Hepatocyte (in vitro differentiated cells): ENCODE results near the gene TULP4. TPM values are rescaled to one million over a fixed set of nuclear protein-coding genes. Genes with fewer than 3 reads are reported as not detected.
A peak's percentile ranks its signal among the peaks of the same experiment; 100 is the strongest.
"Not testable (repeated sequence)": the region's sequence is repeated elsewhere in the genome, so short reads cannot be mapped to it uniquely, and the experiment has no call there.

Experiments
- DNase-seq: peaks from one replicate; pipeline ENCODE4 v3.0.0-alpha.2; 2016; ENCODE audit warnings: low spot score
- H2AFZ ChIP-seq: fragments of 200-600 bp; sonication (generic); 2 replicates; pipeline ENCODE4 v1.6.0; 2016; ENCODE audit warnings: antibody characterized with exemption, mild to moderate bottlenecking
- H3K27ac ChIP-seq: fragments of 200-600 bp; sonication (generic); 2 replicates; pipeline ENCODE4 v1.5.1; 2016; ENCODE audit warnings: mild to moderate bottlenecking
- H3K27me3 ChIP-seq: fragments of 200-600 bp; sonication (generic); 2 replicates; pipeline ENCODE4 v1.6.1; 2016
- H3K36me3 ChIP-seq: fragments of 200-600 bp; sonication (generic); replicated peaks from 2 replicates; pipeline ENCODE4 v1.5.1; 2016; ENCODE audit warnings: low read depth; ENCODE audit not compliant: insufficient read depth
- H3K4me1 ChIP-seq: fragments of 200-600 bp; sonication (generic); 2 replicates; pipeline ENCODE4 v1.5.1; 2016; ENCODE audit warnings: mild to moderate bottlenecking, moderate library complexity; ENCODE audit not compliant: insufficient read depth
- H3K4me2 ChIP-seq: fragments of 200-600 bp; sonication (generic); 2 replicates; pipeline ENCODE4 v1.6.0; 2016
- H3K4me3 ChIP-seq: fragments of 200-600 bp; sonication (generic); 2 replicates; pipeline ENCODE4 v1.5.1; 2016; ENCODE audit warnings: mild to moderate bottlenecking
- H3K79me2 ChIP-seq: fragments of 200-600 bp; sonication (generic); 2 replicates; pipeline ENCODE4 v1.6.0; 2017; ENCODE audit warnings: mild to moderate bottlenecking
- H3K9me2 ChIP-seq: fragments of 200-600 bp; sonication (generic); replicated peaks from 2 replicates; pipeline ENCODE4 v1.6.0; 2017; ENCODE audit warnings: mild to moderate bottlenecking; ENCODE audit not compliant: insufficient read depth
- H3K9me3 ChIP-seq: fragments of 200-600 bp; sonication (generic); 2 replicates; pipeline ENCODE4 v1.5.1; 2016; ENCODE audit warnings: low read depth, mild to moderate bottlenecking
- H4K20me1 ChIP-seq: fragments of 200-600 bp; sonication (generic); 2 replicates; pipeline ENCODE4 v1.6.0; 2016; ENCODE audit warnings: mild to moderate bottlenecking; ENCODE audit not compliant: insufficient read depth, poor library complexity, severe bottlenecking
- EZH2 ChIP-seq: fragments of 200-600 bp; sonication (generic); IDR thresholded peaks from 2 replicates; pipeline ENCODE4 v1.6.1; 2016; ENCODE audit warnings: antibody characterized with exemption, mild to moderate bottlenecking, borderline replicate concordance
- EZH2phosphoT487 ChIP-seq: fragments of 200-600 bp; sonication (generic); IDR thresholded peaks from one replicate; pipeline ENCODE4 v1.6.1; 2018; ENCODE audit warnings: antibody characterized with exemption, mild to moderate bottlenecking, low read depth, moderate library complexity; ENCODE audit not compliant: unreplicated experiment, severe bottlenecking
- WGBS: methylation state at CpG from one replicate; pipeline ENCODE4 v1.1.6; 2016; ENCODE audit warnings: low lambda C conversion rate; ENCODE audit errors: missing lambda C conversion rate; 5-methylcytosine and 5-hydroxymethylcytosine counted together
- polyA plus RNA-seq: library from polyadenylated mRNA; unstranded; fragments of >200 nt; fragmentation: Nextera tagmentation; extraction: Ambion mirVana; gene quantifications from 2 replicates; pipeline ENCODE4 v1.2.1, GENCODE V29; 2016
- total RNA-seq: library from RNA; depleted of rRNA; stranded (reverse); fragments of >200 nt; gene quantifications from 2 replicates; pipeline ENCODE4 v1.2.3, GENCODE V29; 2014
- TF ChIP-seq, protein P1 (sequence below): fragments of 200-600 bp; sonication (generic); IDR thresholded peaks from 2 replicates; pipeline ENCODE4 v1.5.1; 2016; ENCODE audit warnings: antibody characterized with exemption, mild to moderate bottlenecking; ENCODE audit not compliant: poor library complexity

The TULP4 gene
- total and polyA plus RNA-seq, 2 experiments from 2014 or later, result 30.1 to 129 TPM

DNA sequence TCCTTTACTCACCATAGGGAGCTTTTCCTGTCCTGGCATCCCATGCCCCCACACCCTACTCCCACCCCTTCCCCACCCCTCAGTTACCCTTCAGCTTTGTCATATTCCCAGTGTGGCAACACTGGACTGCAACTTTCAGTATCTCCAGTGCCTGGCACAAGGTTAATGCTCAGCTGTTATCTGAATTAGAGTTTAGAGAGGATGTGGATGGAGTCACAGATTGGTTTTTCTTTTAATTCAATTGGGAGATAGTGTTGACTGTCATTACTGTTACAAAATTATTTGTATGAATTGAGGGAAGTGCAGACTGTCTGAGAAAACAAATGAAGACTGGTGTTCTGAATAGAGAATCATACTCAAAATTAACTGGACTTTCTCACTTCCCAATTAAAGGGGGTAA lies 89.9 kb downstream of the TULP4 start:
- DNase-seq, result no peak
- no peaks in the 10 kb centered on the region for H3K9me3 ChIP-seq
- H3K4me1 ChIP-seq, result peaks cover 9% of the 10 kb centered on the region
- no peaks in the 10 kb centered on the region for H4K20me1 ChIP-seq
- TF ChIP-seq EZH2, result no peak
- TF ChIP-seq, protein P1, sequence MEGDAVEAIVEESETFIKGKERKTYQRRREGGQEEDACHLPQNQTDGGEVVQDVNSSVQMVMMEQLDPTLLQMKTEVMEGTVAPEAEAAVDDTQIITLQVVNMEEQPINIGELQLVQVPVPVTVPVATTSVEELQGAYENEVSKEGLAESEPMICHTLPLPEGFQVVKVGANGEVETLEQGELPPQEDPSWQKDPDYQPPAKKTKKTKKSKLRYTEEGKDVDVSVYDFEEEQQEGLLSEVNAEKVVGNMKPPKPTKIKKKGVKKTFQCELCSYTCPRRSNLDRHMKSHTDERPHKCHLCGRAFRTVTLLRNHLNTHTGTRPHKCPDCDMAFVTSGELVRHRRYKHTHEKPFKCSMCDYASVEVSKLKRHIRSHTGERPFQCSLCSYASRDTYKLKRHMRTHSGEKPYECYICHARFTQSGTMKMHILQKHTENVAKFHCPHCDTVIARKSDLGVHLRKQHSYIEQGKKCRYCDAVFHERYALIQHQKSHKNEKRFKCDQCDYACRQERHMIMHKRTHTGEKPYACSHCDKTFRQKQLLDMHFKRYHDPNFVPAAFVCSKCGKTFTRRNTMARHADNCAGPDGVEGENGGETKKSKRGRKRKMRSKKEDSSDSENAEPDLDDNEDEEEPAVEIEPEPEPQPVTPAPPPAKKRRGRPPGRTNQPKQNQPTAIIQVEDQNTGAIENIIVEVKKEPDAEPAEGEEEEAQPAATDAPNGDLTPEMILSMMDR, result no peak
- no peak for TF ChIP-seq EZH2phosphoT487
- no peaks in the 10 kb centered on the region for H3K36me3 ChIP-seq
- H3K4me2 ChIP-seq, result no peak overlapping the region
- no peak overlapping the region for H2AFZ ChIP-seq
- H3K9me2 ChIP-seq, result no peaks in the 10 kb centered on the region
- H3K27me3 ChIP-seq, result no peaks in the 10 kb centered on the region
- peaks cover 62% of the 10 kb centered on the region for H3K79me2 ChIP-seq
- H3K4me3 ChIP-seq, result no peak overlapping the region
- no peak overlapping the region for H3K27ac ChIP-seq

DNA sequence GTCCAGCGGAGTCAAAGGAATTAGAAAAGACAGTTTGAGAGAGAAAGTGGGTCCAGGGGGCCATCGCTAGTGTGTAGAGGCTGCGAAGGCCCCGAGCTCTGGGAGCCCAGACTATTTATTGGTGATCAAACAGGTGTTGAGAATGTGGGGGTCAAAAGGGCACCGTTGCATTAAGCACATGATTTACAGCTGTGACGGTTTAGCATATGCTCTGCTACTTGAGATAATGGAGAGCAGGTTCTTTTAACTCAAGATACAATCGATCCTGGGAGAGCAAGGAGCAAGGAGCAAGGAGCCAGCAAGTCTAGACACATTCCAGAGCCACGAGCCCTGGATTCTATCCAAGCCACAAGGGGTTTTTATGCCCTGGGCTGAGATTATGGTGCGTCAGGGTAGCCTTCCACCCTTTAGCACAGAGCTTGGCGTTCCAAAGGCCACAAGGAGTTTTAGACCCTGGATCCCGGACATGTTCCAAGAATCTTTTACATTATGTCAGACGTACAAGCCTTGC lies 93.1 kb downstream of the TULP4 start:
- not testable (repeated sequence) for H3K4me3 ChIP-seq, H3K9me2 ChIP-seq, H3K9me3 ChIP-seq, H4K20me1 ChIP-seq, H2AFZ ChIP-seq, H3K36me3 ChIP-seq, H3K27me3 ChIP-seq
- H3K27ac ChIP-seq, result peak overlapping the region; percentile 61
- H3K4me2 ChIP-seq, result peak overlapping the region; percentile 10
- H3K79me2 ChIP-seq, result peaks cover 58% of the 10 kb centered on the region
- H3K4me1 ChIP-seq, result peaks cover 10% of the 10 kb centered on the region
- peak; percentile 20 for DNase-seq
- 50% methylated on average over 12 of the region's 12 CpGs for WGBS

DNA sequence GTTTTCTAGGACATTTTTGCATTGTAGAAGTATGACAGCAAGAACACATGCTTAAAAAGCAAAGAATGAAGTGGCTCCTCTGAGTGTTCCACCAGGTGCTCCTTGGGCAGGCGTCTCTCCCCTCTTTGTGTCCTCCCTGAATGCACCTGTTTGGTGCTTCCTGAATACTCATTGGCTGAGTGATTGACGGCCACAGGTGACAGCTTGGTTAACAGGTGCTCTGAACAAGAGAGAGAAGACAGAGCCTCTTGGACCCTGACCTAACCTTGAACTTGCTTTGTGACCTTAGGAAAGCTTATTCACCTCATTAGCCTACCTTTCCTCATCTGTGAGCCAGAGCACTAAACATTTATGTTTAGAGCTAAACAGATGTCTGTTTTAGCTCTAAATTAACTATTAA lies 93.7 kb downstream of the TULP4 start:
- TF ChIP-seq, protein P1, result no peak
- TF ChIP-seq EZH2 (no peak), EZH2phosphoT487 (no peak)
- H4K20me1 ChIP-seq, result peaks cover 8% of the 10 kb centered on the region
- H3K4me2 ChIP-seq, result peak overlapping the region; percentile 10
- H3K27me3 ChIP-seq, result no peaks in the 10 kb centered on the region
- H3K4me1 ChIP-seq, result peaks cover 10% of the 10 kb centered on the region
- H3K4me3 ChIP-seq, result no peak overlapping the region
- WGBS, result 83% methylated on average over 2 of the region's 2 CpGs
- H3K9me2 ChIP-seq, result no peaks in the 10 kb centered on the region
- H3K79me2 ChIP-seq, result peaks cover 58% of the 10 kb centered on the region
- H3K9me3 ChIP-seq, result no peaks in the 10 kb centered on the region
- H3K27ac ChIP-seq, result peak overlapping the region; percentile 61
- H3K36me3 ChIP-seq, result no peaks in the 10 kb centered on the region
- no peak overlapping the region for H2AFZ ChIP-seq
- DNase-seq, result no peak

DNA sequence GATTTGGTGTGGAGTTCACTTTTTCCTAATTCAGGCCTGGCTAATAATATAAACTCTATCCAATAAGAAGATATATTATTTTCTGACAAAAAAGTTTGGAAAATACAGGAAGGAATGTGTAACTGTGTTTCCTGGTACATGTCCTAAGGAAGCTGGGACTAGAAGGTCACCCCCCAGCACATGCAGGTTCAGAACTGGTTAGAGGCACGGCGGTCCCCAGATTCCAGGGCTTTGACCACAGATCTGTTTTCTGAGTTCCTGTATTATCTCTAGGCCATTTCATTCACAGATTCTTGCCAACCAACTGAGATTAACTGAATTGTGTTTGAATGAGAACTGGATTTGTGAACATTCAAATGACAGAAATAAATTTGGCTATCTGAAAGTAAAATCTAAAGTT lies 94.5 kb downstream of the TULP4 start:
- no peak overlapping the region for H3K4me3 ChIP-seq
- no peaks in the 10 kb centered on the region for H3K9me3 ChIP-seq
- H2AFZ ChIP-seq, result no peak overlapping the region
- TF ChIP-seq EZH2 (no peak), EZH2phosphoT487 (no peak)
- TF ChIP-seq, protein P1, result no peak
- peaks cover 10% of the 10 kb centered on the region for H3K4me1 ChIP-seq
- no peak overlapping the region for H3K27ac ChIP-seq
- WGBS, result 100% methylated on average over 2 of the region's 2 CpGs
- no peaks in the 10 kb centered on the region for H3K27me3 ChIP-seq
- peaks cover 60% of the 10 kb centered on the region for H3K79me2 ChIP-seq
- H3K4me2 ChIP-seq, result no peak overlapping the region
- peaks cover 8% of the 10 kb centered on the region for H4K20me1 ChIP-seq
- DNase-seq, result no peak
- H3K36me3 ChIP-seq, result no peaks in the 10 kb centered on the region
- no peaks in the 10 kb centered on the region for H3K9me2 ChIP-seq
